T47D (cell line): ENCODE measurements around the gene LRMDA.

Source experiments
- DNase-seq, 2 experiments: peaks; one replicate each; pipeline versions ENCODE4 v3.0.0 to v3.0.0-alpha.2; 2011 to 2012; ENCODE audit warnings: low read depth in 1 of 2, low spot score in 1 of 2
- JUND ChIP-seq: IDR thresholded peaks from 2 replicates; pipeline ENCODE4 v1.6.1; 2012; ENCODE audit warnings: low read depth
- in situ Hi-C: cut with HindIII; loops from 2 replicates; pipeline ENCODE4 v1.10.0; 2016; ENCODE audit warnings: low sequenced_read_pairs, low pct_unique_long_range_greater_than_20kb

The LRMDA gene

DNA sequence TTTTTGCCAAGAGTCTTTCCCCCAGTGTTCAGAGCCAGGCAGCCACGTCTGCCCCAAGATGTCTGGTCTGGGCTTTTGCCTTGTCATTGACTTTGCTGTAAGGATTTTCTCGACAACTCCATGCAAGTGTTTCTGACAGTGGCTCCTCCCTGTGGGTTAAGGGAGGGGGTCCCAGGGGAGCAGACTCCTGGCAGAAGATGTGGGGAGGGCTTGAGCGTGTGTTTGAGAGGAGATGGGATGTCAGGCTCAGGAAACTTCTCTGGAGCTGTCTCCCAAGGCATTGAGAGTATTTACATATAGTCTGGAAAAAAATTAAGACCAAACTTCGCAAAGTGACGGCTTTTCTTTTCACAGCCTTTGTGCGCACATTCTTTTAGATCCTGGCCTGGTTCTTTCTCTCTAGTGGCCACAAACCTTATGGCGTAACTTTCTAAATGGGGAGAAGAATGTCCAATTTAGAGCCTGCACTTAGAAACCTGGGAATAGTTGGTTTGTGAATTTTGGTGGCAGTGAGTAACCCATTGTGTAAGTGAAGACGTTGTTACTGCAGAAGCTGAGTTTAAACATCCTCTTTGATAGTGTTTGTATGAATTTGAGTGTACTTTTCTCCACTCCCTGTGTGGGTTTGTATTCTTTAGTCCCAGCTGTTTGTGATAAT lies 201.5 kb downstream of the LRMDA start:
- no peak for DNase-seq
- no peak for TF ChIP-seq JUND
- in situ Hi-C loops: no loop called here

DNA sequence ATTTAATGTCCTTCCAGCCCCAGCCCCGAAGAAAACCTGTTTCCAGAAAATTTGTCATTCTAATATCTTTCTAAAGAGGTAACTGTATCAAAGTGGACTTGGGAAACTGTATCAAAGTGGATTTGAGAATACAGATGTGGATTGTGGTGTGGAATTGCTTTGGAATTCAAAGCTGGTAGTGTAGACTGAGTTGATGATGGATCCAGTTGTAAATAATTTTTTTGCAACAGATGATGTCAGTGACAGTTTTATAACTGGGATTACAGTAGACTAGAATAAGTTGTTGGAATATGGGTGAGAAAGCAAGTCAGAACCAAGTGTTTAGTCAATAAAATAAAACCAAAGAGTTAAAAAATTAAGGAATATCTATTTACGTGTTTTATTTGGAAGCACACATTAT lies 202.1 kb downstream of the LRMDA start:
- no peak for TF ChIP-seq JUND
- no peak for DNase-seq
- in situ Hi-C loops: no loop called here

DNA sequence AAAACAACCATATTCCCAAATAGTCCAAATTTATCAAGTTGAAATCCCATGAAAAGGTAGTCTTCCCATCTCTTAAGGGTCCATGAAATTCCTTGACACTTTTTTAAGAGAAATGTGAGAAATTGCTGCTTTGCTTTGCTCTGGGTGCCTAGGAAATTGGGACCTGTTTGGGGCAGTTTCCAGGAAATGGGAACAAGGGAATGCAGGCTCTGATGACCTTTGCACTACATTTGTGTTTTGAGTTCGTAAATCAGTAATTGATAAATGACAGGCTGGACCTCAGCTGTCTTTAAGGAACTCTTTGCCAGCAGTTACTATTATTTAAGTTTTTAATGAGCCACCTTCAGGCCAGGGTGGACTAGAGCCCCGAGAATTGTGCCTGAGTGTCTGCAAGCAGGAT lies 203.5 kb downstream of the LRMDA start:
- no peak for TF ChIP-seq JUND
- in situ Hi-C loops: no loop called here
- no peak for DNase-seq

DNA sequence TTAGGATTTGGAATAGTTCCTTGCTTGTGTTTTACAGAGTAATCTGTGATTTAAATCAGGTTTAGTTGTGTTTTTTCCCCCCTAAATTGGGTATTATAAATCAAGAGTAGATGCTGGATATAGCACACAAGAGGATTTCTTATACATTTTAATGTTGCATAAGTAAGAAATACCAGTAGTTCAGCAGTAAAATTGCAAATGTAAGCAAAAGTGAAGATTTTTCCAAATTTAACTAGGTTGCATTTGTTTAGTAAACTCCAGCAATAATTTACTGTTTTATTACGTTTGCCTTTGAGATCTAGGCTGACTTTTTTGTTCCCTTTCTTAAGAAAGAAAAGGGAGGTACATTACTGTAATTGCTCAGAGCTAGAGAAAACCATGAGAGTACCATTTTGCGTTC lies 207.3 kb downstream of the LRMDA start:
- in situ Hi-C loops: no loop called here
- TF ChIP-seq JUND: no peak
- no peak for DNase-seq

DNA sequence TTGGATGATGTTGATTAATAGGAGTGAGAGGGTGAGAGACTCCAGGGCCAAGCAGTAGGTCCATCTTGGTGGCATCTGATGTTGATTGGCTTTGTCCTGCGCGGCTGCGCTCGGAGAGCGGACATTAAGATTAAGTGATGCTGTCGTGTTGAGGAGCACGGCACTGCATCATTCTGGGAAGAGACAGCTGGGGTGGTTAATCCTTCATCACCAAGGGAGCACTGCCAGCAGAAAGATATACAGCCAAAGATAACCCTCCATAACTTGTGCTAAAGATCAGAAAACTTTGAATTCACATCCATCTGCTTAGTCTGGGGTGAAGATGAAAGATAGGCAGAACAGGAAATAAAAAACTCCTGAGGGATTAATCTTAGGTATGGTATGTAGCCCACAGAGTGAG lies 208.3 kb downstream of the LRMDA start:
- no peak for TF ChIP-seq JUND
- no peak for DNase-seq
- in situ Hi-C loops: no loop called here

DNA sequence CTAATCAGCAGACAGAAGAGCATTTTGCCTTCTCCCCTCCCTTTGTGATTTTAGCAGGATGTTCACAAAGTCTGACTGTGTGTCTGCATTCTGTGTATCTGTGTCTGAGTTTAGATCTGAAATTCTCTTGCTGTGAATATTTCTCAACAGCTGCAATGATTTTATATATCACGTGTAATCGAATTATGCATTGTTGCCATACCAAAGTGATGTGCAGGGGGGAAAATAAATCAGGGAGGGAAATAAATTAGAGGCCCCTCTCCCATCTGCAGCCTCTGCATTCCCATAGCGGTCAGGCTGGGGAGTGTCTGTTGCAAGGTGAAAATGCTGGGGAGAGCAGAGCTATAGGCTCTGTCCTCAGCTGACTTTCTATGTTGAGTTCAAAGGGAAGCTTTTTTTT lies 209.0 kb downstream of the LRMDA start:
- in situ Hi-C loops: no loop called here
- no peak for TF ChIP-seq JUND
- no peak for DNase-seq

DNA sequence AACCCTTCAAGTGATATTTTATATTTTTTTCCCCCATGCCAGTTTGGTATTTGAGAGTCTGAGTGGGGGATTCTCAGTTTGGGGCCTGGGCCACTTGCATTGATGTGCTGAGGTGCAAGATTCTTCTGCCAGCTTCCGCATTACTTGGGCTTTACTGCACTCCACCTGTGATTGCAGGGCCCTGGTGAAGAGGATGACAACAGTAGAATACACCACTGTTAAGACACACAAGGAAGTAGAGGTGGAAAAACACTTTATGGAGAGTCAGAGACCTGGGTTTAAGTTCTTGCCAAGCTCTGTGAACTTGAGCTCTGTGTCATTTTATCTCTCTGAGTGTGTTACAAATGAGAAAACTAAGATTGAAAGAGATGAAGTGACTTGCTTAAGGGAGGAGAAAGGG lies 209.4 kb downstream of the LRMDA start:
- TF ChIP-seq JUND: no peak
- peak in 1 of 2 experiments; percentile 11 for DNase-seq
- in situ Hi-C loops: no loop called here

DNA sequence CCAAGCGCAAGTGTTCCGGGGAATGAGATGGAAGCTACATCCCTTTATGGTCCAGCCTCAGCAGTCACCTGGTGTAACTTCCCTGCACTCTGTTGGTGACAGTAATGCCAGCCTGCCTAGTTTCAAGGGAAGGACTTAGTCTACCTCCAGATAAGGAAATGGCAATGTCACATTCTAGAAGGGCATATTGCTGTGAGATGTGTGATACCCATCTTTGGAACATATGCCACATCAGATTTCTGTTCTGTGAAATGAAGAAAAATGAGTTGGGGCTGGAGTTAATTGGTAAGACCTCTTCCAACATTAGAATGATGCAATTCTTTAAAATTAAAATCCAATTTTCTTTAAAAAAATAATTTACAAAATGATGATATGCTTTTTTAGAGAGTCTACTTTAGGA lies 212.0 kb downstream of the LRMDA start:
- DNase-seq: no peak
- in situ Hi-C loops: no loop called here
- TF ChIP-seq JUND: no peak

DNA sequence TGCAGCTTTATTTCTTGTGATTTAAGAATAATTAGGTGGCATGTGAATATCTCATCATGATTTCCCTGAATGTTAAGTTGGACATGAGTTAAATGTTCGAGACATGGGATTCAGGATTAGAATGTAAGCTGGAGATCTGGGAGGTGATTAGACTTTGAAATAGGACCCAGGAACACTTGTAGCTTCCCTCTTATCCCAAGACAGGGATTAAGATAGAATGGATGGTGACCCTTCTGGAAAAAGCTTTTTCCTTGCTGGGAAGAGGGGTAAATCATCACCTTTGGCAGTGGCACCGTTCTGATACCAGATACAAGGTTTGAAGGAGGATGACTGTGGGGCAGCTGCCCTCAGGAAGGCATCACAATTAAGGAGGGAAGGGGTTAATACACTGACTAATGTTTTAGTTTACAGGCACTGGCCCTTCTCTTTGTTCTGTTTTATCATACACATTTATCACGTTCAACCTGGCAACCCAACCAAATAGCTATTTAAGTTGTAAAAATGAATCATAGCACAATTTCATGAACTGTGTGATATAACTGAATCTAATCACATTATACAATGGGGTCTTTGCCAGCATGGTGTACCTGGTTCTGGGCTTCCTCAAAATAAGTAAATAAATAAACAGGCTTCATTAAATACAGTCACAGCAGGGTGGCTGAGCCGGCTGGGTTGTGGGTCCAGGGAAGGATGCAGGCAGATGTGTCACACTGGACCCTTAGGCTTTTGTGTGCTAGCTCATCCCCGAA lies 212.7 kb downstream of the LRMDA start:
- in situ Hi-C loops: no loop called here
- TF ChIP-seq JUND: no peak
- DNase-seq: no peak

DNA sequence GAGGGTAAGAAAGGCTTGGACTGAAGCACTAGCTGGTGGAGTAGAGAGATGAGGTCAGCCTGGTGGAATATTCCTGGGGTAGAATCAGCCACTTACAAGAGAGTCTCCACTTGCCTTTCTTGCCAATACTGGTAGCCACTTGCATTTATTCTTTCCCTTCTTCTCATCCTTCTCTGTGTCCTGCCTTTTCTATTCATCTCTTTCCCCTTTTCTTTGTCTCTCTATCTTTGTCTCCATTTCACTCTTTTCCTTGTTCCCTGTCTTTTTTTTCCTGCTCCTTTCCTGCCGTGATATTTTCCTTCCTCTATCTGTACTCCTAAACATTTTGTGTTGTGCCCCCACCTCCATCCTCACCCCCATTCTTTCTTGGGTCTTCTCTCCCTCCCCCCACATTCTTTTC lies 214.3 kb downstream of the LRMDA start:
- TF ChIP-seq JUND: no peak
- in situ Hi-C loops: no loop called here
- no peak for DNase-seq

DNA sequence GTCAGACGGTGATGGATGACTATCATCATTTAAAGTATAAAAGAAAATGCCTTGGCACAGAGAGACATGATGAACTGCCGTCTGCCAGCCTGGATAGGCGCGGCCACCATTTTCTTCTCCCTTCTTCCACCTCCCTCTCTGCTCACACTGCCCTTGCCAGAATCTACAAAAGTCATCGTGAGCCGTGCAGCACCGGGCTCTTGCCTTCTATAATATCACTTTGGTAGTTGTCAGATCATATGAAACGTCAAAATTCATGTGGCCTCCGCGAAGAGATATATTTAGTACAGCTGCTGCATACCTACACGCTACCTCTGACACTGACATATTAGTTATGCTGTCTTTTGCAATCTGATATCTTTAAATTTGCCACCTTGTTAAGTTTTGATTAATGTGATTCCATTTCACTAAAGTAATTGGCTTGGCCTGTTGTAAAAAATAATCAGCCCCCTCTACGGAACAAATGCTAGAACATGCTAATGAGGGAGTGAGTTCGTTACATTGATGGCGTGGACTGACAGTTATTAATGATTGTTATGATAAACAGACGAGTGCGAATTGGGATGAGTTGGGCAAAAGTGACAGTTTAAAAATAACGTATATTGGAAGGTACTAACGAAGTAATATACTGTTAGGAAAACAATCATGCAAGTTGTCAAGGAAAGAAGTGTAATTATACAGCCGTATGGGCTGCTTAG lies 214.9 kb downstream of the LRMDA start:
- no peak for TF ChIP-seq JUND
- no peak for DNase-seq
- in situ Hi-C loops: no loop called here

DNA sequence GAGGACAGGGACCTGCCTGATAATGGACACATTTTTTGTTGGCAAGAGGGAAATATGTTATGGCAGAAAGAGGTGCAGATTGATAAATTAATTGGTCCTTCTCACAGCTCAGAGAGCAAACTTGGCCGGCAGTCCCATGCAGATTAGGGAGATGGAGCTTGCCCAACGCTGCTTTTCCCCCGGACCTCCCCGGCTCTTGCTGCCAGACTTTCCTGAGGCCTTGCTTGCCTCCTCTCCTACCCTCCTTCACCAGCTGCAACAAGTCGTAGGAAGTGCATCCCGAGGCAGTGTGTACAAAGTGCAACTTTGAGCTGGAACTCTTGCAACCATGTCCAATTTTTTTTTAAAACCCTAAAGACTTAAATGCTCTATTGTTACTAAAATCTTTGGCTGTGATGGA lies 215.5 kb downstream of the LRMDA start:
- in situ Hi-C loops: no loop called here
- TF ChIP-seq JUND: no peak
- DNase-seq: no peak

DNA sequence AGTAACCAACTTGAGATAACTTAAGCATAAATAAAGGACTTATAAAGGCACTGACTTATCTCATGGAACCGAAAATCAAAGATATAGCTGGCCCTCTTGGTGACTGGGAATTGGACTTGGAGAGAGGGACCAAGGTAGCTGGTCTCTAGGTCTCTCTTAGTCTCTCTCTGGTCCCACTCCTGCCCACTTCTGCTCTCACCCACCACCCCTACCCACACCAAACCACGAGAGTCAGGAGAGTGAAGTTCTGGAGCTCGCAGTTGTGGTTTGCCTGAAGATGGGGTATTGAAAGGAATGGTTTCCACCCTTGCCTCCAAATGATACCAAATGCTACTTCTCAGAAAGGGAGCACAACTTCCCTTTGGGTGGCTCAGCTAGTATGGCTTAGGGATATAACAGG lies 216.3 kb downstream of the LRMDA start:
- no peak for DNase-seq
- in situ Hi-C loops: no loop called here
- no peak for TF ChIP-seq JUND
